ENCODE results near the gene ZMIZ1.

Gene ZMIZ1

GRCh38 chr10:79124066-79124465 is 55.3 kb downstream of the ZMIZ1 start:
- DNase-seq: no peak

GRCh38 chr10:79125092-79125491 is 56.3 kb downstream of the ZMIZ1 start:
- no peak for DNase-seq

GRCh38 chr10:79126351-79127080 is 57.8 kb downstream of the ZMIZ1 start:
- DNase-seq: no peak

DNA sequence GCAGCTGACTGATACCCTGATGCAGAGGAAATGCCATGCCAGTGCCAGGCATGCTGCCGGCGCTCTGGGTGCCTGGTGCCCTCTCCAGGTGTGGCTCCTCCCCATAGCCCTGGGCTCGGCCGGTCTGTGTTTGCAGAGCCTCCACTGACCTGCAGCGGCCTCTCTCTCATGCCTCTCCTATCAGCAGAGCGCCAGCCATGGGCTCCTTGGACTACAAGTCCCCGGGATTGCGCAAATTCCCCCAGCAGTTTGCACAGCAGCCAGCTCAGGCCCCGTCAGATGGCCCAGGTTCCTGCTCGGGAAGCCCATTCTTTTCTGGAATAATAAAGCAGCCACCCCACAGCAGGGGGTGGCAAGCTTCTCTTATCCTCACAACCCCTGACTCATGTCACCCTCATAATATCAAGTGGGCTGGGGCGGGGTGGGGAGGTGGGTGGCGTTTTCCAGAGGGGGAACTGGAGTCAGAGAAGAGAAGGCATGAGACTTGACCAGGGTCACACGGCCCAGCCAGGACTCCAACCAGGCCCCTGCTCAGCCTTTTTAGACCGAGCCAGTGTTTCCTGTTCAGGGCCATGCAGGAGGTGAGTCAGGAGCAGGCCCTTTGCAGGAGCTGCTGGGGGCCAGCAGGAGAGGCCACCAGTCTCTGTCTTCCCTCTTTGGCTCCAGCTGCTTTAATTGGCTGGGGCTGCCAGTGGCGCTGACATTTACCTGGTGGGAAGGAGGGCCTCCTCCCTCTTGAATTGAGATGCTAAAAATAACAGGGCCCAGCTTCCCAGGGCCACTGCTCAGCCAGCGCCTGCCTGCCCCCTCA is 58.6 kb downstream of the ZMIZ1 start:
- peak; percentile 73 for DNase-seq

DNA sequence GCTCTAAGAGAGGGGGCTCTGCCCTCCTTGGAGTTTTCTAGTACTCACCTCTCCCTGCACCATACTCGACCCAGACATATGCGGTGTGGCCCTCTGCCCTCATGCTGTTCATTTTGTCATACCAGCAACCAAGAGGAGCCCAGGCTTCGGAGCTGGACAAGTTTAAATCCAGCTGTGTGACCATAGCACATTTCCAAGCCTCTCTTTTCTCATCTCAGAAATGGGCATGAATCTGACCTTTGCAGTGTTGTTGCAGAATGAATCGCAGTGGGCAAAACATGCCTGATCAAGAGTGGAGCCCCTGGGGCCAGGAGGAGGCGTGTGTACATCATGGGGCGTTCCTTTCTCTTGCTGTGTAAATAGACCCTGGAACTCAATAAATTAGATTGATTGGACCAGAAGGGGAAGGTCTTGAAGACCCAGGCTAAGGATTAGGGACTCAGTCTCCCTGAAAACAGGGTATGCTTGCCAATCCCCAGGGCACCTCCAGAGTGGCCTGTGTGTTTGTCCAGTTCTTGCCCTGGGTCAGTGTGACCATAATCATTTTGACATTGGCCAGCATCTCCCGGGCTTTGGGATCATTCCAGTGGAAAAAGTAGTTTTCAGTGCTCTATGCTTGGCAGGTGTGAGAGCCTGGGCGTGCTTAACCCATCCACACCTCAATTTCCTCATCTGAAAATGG is 59.6 kb downstream of the ZMIZ1 start:
- no peak for DNase-seq

DNA sequence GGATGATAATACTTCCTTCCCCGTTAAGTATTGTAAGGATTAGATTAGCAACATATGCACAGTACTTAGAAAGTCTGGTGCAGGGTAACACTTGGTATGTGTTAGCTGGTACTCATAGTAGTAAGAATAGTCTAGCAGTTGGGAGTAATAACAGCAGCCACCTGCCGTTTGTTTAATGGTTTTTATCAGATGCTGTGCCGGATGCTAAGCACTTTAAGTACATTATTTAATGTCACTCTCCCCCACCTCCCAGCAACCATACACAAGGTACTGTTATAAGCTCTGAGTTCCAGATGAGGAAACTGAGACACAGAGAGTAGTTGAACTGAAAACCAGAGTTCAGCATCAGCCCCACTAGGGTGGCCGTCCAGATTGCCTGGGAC is 60.1 kb downstream of the ZMIZ1 start:
- no peak for DNase-seq

- DNase-seq: peak; percentile 73
Measured at GRCh38 chr10:79129361-79129997, 60.7 kb downstream of the ZMIZ1 start.

DNA sequence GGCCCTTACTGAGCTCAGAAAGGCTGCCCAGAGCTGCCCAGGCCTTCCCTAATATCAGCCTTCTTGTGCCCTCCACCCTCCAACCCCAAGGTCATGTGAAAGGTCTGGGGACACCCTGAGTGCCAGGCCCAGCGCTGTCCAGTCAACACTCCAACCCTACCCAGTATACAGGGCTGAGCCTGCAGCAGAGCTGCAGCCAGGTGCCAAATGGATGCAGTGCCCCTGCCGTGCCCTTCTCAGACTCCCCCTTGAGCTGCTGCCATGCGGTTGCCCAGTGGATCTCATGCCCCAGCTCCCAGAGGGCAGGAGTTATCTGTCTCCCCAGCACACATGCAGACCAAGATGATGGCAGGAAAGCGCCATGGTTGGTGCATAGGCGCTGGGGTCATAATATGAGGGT is 61.5 kb downstream of the ZMIZ1 start:
- DNase-seq: no peak

DNA sequence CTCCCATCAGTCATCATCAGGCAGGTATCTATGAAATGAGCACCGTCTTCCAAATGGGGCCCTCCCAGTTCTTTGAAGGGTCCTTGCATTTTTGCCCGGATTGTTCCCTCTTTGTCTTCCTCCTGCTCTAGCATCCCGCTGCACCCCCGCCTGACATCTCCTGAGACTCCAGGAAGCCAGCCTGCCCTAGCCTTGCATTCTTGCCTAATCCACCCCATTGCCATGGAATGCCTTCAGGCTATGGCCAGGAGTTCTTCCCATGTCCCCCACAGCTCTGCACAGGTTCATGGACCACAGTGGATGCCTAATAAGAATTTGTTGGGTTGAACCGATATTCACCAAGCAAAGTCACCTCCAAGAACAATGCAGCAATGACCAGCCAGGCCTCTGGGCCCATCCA is 62.1 kb downstream of the ZMIZ1 start:
- peak; percentile 63 for DNase-seq

DNA sequence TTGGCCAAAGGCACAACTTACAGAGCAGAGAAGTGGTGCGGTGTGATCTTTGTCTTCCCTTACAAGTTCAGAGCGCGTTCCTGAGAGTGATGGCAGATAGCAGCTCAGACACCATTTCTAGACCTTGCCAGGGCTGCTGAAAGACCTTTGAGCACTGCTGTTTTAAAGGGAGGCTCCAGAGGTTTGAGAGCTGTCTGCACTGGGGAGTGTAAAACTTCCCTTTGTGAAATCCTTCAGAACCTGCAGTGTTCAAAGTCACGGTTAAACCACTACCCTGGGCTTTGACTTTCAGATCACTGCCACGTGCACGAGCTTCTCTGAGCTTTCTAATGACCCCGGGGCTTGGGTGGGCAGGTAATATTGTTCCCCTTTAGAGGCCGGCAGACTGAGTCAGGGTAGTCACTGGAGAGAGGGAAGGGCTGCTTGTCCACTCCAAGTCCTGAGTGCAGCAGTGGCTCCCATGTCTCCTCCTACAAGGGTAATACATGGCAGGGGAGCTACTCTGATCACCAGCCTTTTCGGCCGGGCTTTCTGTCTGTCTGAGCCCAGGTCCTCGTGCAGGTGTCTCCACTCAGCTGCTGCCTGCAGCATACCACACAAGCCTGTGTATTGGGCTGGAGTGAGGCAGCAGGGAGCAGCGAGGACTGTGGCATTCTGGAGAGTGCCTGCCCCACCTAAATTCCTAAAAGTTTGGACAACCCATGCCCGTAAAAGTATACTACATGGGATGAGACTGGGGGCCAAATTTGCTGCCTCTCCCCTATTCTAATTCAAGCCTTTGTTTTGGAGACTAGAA is 63.3 kb downstream of the ZMIZ1 start:
- no peak for DNase-seq

GRCh38 chr10:79132681-79133381 is 64.1 kb downstream of the ZMIZ1 start:
- DNase-seq: no peak

DNA sequence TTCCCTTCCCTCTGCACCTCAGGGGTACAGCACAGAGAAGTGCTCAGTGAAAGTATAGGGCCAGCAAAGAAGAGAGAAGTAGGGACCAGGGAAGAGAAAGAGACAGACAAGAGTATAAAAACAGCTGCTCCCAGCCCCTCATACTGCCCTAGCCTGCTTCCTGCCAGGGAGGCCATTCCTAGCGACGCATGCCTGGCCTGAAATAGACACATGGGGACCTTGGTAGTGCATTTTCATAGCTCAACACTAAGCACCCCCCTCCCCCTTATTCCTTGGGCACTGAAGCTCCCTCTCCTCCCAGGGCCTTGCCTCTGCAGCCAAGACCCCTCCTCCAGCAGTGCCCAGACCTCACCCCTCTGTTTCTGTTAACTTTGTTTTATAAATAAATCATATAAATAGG is 64.7 kb downstream of the ZMIZ1 start:
- DNase-seq: no peak

GRCh38 chr10:79135790-79136189 is 67.0 kb downstream of the ZMIZ1 start:
- no peak for DNase-seq

DNA sequence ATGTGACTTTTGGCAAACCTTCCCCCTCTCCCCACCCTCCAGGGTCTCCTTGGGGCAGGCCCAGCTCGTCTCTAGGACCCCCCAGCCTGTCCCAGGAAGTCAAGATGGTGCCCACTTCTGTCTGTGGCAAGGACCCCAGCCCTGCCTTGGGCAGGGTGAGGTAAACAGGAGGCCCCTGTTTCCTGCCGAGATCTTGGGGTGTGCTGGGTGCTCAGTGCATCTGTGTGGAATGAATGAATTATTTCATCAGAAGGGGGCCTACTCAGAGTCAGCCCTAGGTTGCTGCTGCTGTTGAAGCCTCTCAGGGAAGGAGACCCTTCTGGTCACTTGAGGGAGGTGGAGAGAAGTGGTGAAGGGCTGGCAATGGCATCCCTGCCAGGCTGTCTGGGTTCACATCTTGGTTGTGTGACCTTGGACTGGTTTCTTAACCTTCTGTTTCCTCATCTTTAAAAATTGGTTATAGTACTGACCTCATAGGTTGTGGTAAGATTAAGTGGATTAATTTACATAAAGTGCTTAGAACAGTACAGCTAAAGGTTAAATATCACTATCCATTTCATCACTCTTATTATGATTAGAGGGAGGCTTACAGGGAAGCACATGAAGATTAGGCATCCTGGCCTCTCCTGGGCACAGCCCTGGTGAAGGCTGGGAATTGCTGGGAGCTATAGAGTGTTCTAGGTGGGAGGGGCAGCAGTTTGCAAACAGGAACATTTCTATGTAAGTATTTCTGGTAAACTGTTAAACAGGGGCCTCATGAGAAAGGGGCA is 67.7 kb downstream of the ZMIZ1 start:
- no peak for DNase-seq

- no peak for DNase-seq
Measured at GRCh38 chr10:79137300-79137756, 68.6 kb downstream of the ZMIZ1 start.

- no peak for DNase-seq
Measured at GRCh38 chr10:79137826-79138225, 69.1 kb downstream of the ZMIZ1 start.

GRCh38 chr10:79138449-79139123 is 69.8 kb downstream of the ZMIZ1 start:
- DNase-seq: no peak

DNA sequence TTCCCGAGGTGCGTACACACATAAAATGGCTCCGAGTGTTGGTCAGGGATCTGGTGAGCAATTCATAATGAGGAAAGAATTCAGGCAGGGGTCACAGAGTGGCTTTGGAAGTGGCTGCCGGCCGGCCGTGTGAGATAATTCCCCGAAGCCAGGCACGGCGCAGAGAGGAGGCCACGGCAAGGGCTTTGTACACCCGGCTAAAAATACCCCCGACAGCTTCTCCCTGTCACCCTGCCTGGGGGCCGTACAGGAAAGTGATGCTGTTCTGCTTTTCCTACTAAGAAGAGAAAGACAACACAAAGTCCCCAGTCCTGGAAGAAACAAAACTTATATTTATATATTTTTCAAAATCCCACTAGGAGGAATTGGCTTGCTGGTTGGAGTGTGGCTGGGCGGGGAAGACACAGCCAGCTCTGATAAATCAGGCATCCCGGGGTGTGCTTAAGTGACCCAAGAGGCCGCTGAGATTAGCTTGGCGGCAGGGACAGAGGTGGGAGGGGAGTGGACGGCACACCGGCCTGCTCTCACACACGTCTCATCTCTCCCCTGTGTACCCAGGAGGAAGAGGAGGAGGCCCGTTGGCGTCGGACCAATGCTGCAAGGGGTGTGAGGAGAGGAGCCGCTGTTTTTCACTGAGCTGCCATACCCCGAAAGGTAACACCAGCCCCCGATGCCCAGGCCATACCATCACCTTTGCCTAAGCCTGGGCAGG is 70.5 kb downstream of the ZMIZ1 start:
- peak; percentile 81 for DNase-seq

DNA sequence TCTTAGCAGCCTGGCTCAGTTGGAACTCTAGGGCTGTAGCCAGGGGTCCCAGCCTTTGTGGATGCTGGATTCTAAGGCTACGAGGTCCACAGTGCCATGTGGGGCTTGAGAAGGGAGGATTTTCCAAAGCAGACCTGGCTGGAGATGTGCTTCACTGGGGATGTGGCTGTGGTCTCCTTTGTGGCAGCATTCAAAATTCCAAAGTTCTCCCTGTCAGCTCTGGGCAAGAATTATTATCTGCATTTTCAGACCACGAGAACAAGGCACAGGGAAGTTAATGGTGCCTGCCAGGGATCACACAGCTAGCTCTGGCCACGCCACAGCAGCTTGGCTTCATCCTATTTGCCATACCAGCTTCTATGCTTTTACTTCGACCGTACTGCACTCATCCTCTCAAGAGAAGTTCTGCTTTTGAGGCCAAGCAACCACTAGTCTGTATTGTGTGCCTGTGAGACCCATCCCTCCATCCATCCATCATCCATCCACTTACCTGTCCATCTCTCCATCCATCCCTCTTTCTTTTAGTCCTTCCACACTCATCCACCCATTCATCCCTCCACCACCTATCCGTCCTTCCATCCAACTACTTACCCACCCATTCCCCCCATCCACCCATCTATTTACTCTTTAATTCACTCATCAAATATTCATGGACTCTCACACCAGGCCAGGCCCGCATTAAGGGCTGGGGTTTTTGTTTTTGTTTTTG is 71.5 kb downstream of the ZMIZ1 start:
- peak; percentile 68 for DNase-seq
